Stomach smooth muscle (tissue), 2 donors: Measurements from ENCODE around the gene P2RY14.

ENCODE experiments used
- H3K27ac ChIP-seq: one replicate; pipeline ENCODE4 v1.7.0; 2013; ENCODE audit warnings: mild to moderate bottlenecking, low read length, inconsistent platforms
- H3K27me3 ChIP-seq, 2 donors: one replicate each; pipeline ENCODE4 v1.7.0; 2013; ENCODE audit warnings: low read length in 2 of 2; ENCODE audit not compliant: insufficient read depth in 2 of 2, control insufficient read depth in 1 of 2
- H3K36me3 ChIP-seq, 2 donors: one replicate each; pipeline ENCODE4 v1.7.0; 2013; ENCODE audit warnings: low read length in 2 of 2; ENCODE audit not compliant: control insufficient read depth in 2 of 2, insufficient read depth in 2 of 2
- H3K4me1 ChIP-seq: one replicate; pipeline ENCODE4 v1.7.0; 2013; ENCODE audit warnings: low read length; ENCODE audit not compliant: control insufficient read depth, insufficient read depth
- H3K4me3 ChIP-seq, 2 donors: one replicate each; pipeline ENCODE4 v1.7.0; 2013; ENCODE audit warnings: low read length in 2 of 2
- H3K9ac ChIP-seq, 2 donors: one replicate each; pipeline ENCODE4 v1.7.0; 2013; ENCODE audit warnings: low read length in 2 of 2, mild to moderate bottlenecking in 1 of 2
- H3K9me3 ChIP-seq, 2 donors: one replicate each; pipeline ENCODE4 v1.7.0; 2013; ENCODE audit warnings: low read length in 2 of 2; ENCODE audit not compliant: control insufficient read depth in 2 of 2
- donor health status: healthy.
- donor health status: Pancreatic carcinoma.

The P2RY14 gene

DNA sequence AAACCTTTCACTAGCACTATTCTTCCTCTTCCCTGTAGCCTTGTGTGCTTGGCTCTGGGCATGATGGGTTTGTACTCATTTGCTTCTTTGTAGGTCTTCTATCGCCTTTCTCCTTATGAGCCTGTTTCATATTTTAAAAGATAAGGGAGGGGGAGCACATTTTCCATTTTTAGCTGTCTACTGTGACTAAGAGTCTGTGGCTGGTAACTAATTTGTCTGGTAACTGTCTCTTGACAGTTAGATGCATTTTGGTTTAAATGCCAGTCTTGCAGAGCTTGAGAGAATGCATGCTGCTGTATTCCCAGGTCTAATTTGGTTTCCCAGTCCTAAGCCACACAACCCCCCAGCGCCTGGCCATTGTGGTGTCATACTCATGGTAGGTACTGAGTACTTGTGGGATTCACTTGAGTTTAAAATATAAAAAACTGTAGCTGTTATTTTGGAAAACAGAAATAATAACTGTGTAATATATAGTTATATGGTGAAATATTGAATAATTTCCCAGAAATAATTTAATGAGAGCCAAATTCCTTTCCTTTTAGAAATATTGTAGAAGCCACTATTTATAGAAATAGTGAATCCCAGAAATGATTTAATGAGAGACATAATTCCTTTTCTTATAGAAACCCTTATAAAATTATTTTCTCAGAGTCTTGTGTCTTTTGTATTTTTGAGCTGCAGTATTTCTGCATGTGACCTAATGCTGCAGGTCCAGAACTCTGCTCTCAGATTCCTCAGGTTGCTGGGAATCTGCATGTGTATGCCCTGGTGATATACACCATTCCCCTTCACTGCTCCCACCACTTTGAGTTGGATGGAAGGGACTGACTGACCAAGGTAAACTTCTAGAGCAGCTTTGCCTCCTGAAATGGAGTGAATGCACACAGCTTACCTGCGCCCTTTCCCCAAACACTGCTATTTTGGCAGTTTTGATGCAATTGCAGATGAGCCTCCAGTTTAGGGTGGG lies 61.4 kb downstream of the P2RY14 start:
- Histone ChIP-seq H3K4me3 (no peak overlapping the region), H3K27me3 (no peaks in the 10 kb centered on the region), H3K36me3 (no peaks in the 10 kb centered on the region), H3K27ac (no peak overlapping the region), H3K9ac (no peak overlapping the region), H3K4me1 (peaks cover 4% of the 10 kb centered on the region), H3K9me3 (no peaks in the 10 kb centered on the region)

DNA sequence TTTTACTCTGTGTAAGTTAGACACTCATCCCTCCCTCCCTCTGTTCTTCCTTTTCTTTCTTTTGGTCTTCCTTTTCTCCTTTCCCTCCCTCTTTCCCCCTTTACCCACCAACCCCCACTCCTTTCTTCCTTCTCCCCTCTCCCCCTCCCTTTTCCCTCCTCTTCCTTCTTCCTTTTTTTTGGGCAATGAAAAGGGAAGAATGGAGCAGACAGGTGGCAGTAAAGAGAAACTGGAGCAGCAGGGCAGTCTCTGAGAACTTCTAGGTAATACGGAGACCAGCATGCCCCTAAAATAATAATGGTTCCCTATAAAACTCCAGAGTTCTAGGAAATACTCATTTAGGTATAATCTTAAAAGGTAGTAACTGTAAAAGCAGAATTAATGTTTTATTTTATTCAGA lies 63.9 kb downstream of the P2RY14 start:
- no peak overlapping the region for H3K4me3 ChIP-seq
- no peaks in the 10 kb centered on the region for H3K27me3 ChIP-seq
- H3K27ac ChIP-seq, result no peak overlapping the region

DNA sequence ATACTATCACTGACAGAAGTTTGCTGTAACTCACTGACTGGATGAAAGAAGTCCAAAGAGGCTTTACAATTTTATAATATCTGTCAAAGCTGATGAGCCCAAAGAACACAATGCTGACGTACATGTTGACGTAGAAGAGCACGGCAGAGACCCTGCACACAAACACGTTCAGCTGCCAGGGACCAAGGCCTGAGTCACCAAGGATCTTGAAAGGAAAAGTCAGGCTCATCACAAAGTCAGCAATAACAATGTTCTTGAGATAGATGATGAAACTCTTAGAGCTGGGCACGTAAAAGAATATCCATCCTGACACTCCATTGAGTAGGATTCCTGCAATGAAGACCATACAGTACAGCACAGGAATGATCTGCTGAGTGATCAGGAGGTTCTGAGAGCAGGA lies 64.5 kb downstream of the P2RY14 start:
- no peaks in the 10 kb centered on the region for H3K9me3 ChIP-seq
- no peak overlapping the region for H3K9ac ChIP-seq
- H3K27ac ChIP-seq, result no peak overlapping the region
- no peak overlapping the region for H3K4me3 ChIP-seq
- no peaks in the 10 kb centered on the region for H3K36me3 ChIP-seq
- no peaks in the 10 kb centered on the region for H3K27me3 ChIP-seq
- peaks cover 4% of the 10 kb centered on the region for H3K4me1 ChIP-seq

More for the DNA sequence above, 63.9 kb downstream of the P2RY14 start:
- no peak overlapping the region for H3K9ac ChIP-seq
- H3K9me3 ChIP-seq, result no peaks in the 10 kb centered on the region
- peaks cover 4% of the 10 kb centered on the region for H3K4me1 ChIP-seq
- H3K36me3 ChIP-seq, result no peaks in the 10 kb centered on the region

- H3K27ac ChIP-seq, result no peak overlapping the region
- H3K9ac ChIP-seq, result no peak overlapping the region
- no peak overlapping the region for H3K4me3 ChIP-seq
- H3K27me3 ChIP-seq, result no peaks in the 10 kb centered on the region
- peaks cover 4% of the 10 kb centered on the region for H3K4me1 ChIP-seq
- H3K36me3 ChIP-seq, result no peaks in the 10 kb centered on the region
- H3K9me3 ChIP-seq, result no peaks in the 10 kb centered on the region
Measured at GRCh38 chr3:151213151-151213550, 65.2 kb downstream of the P2RY14 start.

DNA sequence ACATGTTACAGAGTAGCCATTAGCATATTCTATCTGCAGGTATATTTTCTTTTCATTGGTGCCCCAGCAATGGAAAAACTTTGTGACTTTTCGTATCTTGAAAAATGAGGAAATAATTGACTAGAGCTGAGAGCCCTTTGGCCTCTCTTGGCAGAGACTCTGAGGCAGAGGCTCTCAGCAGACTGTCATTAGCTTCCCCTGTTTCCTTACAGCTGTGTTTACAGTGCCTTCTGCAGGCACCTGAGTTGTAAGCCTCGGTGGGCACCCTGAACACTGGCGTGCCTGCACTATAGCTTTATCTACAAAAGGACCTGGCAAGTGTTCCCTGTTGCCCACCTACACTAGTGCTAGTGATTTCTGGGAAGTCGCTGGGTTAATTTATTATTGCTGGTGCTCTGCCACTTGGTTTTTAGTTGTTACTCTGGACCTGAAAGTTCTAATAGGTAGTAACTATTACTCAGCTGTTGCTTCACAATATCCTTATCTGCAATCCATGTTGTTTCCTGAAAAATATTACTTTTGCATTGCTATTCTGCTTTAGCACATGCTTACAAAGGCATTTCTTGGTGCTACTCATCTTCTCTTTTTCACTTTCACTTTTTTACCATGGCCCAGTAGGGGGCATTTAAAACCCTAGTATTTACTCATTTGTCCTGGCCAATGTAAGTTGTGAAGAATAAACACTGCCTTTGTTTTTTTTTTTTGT lies 67.5 kb downstream of the P2RY14 start:
- H3K4me1 ChIP-seq, result no peaks in the 10 kb centered on the region
- no peaks in the 10 kb centered on the region for H3K9me3 ChIP-seq
- H3K36me3 ChIP-seq, result no peaks in the 10 kb centered on the region
- H3K27me3 ChIP-seq, result no peaks in the 10 kb centered on the region
- no peak overlapping the region for H3K27ac ChIP-seq
- H3K9ac ChIP-seq, result no peak overlapping the region
- no peak overlapping the region for H3K4me3 ChIP-seq

GRCh38 chr3:151209654-151210053 lies 68.7 kb downstream of the P2RY14 start:
- Histone ChIP-seq H3K9me3 (no peaks in the 10 kb centered on the region), H3K9ac (no peak overlapping the region), H3K27ac (no peak overlapping the region), H3K27me3 (no peaks in the 10 kb centered on the region), H3K36me3 (no peaks in the 10 kb centered on the region), H3K4me1 (no peaks in the 10 kb centered on the region), H3K4me3 (no peak overlapping the region)

GRCh38 chr3:151206201-151206600 lies 72.1 kb downstream of the P2RY14 start:
- Histone ChIP-seq H3K4me1 (no peaks in the 10 kb centered on the region), H3K27me3 (no peaks in the 10 kb centered on the region), H3K36me3 (no peaks in the 10 kb centered on the region), H3K9ac (no peak overlapping the region), H3K4me3 (no peak overlapping the region), H3K9me3 (no peaks in the 10 kb centered on the region), H3K27ac (no peak overlapping the region)

DNA sequence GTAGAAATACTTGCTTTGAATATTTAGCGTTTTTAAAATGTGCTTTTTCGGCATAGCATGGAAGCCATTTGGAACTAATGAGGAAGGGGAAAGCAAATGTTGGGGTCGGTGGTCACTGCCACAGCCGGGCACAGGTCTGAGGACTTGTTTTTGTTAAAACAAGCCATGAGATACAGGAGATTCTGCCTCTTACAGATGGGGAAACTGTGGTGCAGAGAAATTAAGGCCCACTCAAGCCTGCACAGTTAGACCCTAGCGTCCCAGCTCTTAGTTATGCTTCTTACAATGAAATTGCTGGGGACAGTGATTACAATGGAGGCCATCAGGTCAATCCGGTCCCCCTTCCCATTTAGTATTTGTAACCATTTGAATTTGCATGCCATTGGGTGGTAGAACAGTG lies 72.9 kb downstream of the P2RY14 start:
- Histone ChIP-seq H3K9ac (no peak overlapping the region), H3K27ac (no peak overlapping the region)

DNA sequence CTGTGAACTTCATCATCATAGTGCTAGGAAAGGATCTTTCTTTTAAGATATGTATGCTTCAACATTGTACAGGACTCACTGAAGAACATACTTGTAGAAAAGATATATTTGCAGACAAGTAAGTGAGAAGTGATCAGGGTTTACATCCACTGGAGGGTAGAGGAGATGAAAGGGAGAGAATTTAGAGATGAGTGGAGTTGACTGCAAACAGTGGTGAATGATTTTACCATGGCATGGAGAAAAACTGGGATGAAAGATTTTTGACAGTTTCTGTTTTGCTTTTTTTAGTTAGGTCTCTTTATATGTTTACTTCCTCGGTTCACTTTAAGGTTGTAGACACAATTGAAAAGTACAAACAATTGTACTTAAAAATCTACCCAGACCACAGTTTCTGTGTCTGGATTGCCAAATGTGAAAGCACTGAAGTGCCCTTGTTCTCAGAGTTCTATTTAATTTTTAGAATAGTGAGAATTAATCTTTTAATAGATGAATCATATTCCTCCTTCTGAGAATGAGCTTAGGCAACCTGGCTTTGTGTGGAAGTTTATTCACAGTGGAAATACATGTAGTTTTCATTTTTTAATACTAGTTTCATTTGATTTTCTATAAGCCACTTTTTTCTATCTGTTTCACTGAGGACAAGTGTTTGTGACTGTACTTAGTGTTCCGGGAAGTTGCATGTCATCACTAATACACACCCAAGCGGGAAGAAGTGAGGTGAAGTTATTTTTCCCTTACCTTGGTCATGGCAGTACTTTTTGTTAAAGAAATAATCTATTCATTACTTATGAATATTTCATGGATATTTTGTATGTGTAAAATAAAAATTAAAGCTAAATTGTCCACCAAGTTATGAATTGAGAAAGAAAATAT lies 73.6 kb downstream of the P2RY14 start:
- H3K27ac ChIP-seq, result no peak overlapping the region
- H3K4me3 ChIP-seq, result no peak overlapping the region
- no peak overlapping the region for H3K9ac ChIP-seq

More for the DNA sequence above, 72.9 kb downstream of the P2RY14 start:
- Histone ChIP-seq H3K4me1 (no peaks in the 10 kb centered on the region), H3K36me3 (no peaks in the 10 kb centered on the region), H3K27me3 (no peaks in the 10 kb centered on the region), H3K9me3 (no peaks in the 10 kb centered on the region), H3K4me3 (no peak overlapping the region)

DNA sequence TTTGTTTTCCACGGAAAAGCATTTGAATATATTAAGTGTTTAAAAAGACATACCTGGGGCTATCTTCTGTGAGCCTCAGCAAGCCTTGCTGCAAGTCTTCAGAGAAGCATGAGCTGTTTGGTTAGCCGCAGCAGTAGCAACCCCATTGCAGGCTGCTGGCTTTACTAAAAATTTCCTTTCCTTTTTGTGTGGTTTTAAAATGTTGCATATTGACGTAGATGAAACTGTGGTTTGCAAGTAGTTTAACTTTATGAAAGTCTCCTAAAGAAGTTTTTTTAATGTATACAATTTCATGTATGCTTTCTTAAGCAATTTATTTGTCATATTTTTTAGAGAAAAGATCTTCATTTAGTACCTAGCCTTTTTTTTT lies 75.3 kb downstream of the P2RY14 start, which contains the start of gene GPR171:
Gene GPR171 (minus strand): TSS at position 166 of the 370 bp plus-strand sequence. CDS start 3,830 bp downstream, outside the sequence.
- no peak within 1 kb of the TSS for H3K4me3 ChIP-seq
- no peak within 1 kb of the TSS for H3K9ac ChIP-seq
- H3K27me3 ChIP-seq, result no peaks in the 10 kb centered on the region
- H3K9me3 ChIP-seq, result no peaks in the 10 kb centered on the region
- no peaks in the 10 kb centered on the region for H3K4me1 ChIP-seq
- H3K36me3 ChIP-seq, result no peaks in the 10 kb centered on the region
- no peak within 1 kb of the TSS for H3K27ac ChIP-seq

More for the DNA sequence above, 73.6 kb downstream of the P2RY14 start:
- no peaks in the 10 kb centered on the region for H3K4me1 ChIP-seq
- no peaks in the 10 kb centered on the region for H3K36me3 ChIP-seq
- H3K9me3 ChIP-seq, result no peaks in the 10 kb centered on the region
- no peaks in the 10 kb centered on the region for H3K27me3 ChIP-seq
